Measurements from ENCODE around the gene SSBP4. TPM values are rescaled to one million over a fixed set of nuclear protein-coding genes. Genes with fewer than 3 reads are reported as not detected.
A peak's percentile ranks its signal among the peaks of the same experiment; 100 is the strongest.

SSBP4 gene
- total RNA-seq, 1 donor from 2014 or later, result 24.8 TPM

- DNase-seq (ENCODE audit: low spot score), result no peak
Observed at GRCh38 chr19:18467978-18468377, 48.8 kb downstream of the SSBP4 start.

- DNase-seq (ENCODE audit: low spot score), result no peak
Observed at GRCh38 chr19:18468517-18468916, 49.3 kb downstream of the SSBP4 start.

- peak; percentile 38 for DNase-seq (ENCODE audit: low spot score)
Observed at GRCh38 chr19:18469069-18469846, 50.1 kb downstream of the SSBP4 start.

GRCh38 chr19:18470787-18471186 is 51.6 kb downstream of the SSBP4 start:
- no peak for DNase-seq (ENCODE audit: low spot score)

- DNase-seq (ENCODE audit: low spot score), result no peak
Observed at GRCh38 chr19:18473003-18473705, 54.0 kb downstream of the SSBP4 start.

GRCh38 chr19:18473706-18474087 is 54.5 kb downstream of the SSBP4 start:
- no peak for DNase-seq (ENCODE audit: low spot score)

GRCh38 chr19:18474366-18474887 is 55.2 kb downstream of the SSBP4 start:
- no peak for DNase-seq (ENCODE audit: low spot score)

GRCh38 chr19:18475004-18475453 is 55.8 kb downstream of the SSBP4 start:
- no peak for DNase-seq (ENCODE audit: low spot score)

GRCh38 chr19:18475762-18476331 is 56.6 kb downstream of the SSBP4 start:
- DNase-seq (ENCODE audit: low spot score), result no peak

- DNase-seq (ENCODE audit: low spot score), result no peak
Observed at GRCh38 chr19:18476507-18477041, 57.4 kb downstream of the SSBP4 start.

- no peak for DNase-seq (ENCODE audit: low spot score)
Observed at GRCh38 chr19:18477042-18477779, 58.0 kb downstream of the SSBP4 start.

- no peak for DNase-seq (ENCODE audit: low spot score)
Observed at GRCh38 chr19:18477974-18478373, 58.8 kb downstream of the SSBP4 start.

- DNase-seq (ENCODE audit: low spot score), result peak; percentile 80
Observed at GRCh38 chr19:18478545-18479311, 59.5 kb downstream of the SSBP4 start.

GRCh38 chr19:18480006-18480691 is 61.0 kb downstream of the SSBP4 start:
- DNase-seq (ENCODE audit: low spot score), result peak; percentile 50

- DNase-seq (ENCODE audit: low spot score), result no peak
Observed at GRCh38 chr19:18481505-18482222, 62.5 kb downstream of the SSBP4 start.

GRCh38 chr19:18483119-18483890 is 64.1 kb downstream of the SSBP4 start:
- DNase-seq (ENCODE audit: low spot score), result no peak

All from umbilical cord (tissue), 2 donors.